SK-N-MC (cell line): ENCODE results near the gene OR2T34.

ENCODE experiments used
- EZH2 ChIP-seq: fragments of 200-600 bp; sonication (generic); IDR thresholded peaks from one replicate; pipeline ENCODE4 v1.6.1; 2017; ENCODE audit warnings: antibody characterized with exemption
- FOXP2 ChIP-seq: optimal IDR thresholded peaks from 2 replicates; pipeline ENCODE3; 2011; ENCODE audit warnings: mild to moderate bottlenecking, moderate library complexity; ENCODE audit not compliant: insufficient read depth; ENCODE audit errors: extremely low read length, control extremely low read depth
- POLR2AphosphoS5 ChIP-seq: IDR thresholded peaks from 2 replicates; pipeline ENCODE4 v1.6.1; 2012; ENCODE audit warnings: mild to moderate bottlenecking, low read depth, low read length, borderline replicate concordance

DNA sequence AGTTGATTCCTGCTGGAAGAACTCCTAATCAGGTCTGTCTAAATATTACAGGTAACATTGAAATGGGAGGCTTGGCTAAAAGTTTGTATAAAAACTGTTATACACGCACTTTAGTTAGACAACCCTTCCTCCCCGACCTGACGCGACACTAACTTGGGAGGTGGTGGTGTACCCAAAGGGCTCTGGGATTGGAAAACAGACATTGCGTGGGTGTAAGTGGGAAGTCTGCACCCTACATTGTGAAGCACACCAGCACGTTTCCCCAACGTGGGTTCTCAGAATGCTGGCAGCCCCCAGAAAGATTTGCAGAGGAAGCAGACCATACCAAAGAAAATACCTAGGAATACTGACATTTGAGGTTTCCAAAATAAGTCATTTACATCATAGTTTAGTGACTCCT lies 43.6 kb upstream of the OR2T34 start:
- TF ChIP-seq EZH2 (no peak), FOXP2 (no peak), POLR2AphosphoS5 (no peak)
